HEK293 (cell line): ENCODE results near the gene CD151.
A peak's percentile ranks its signal among the peaks of the same experiment; 100 is the strongest.

Experiments used
- CTCF ChIA-PET: fragments of 350-600 bp; formaldehyde crosslinking; extraction: SDS; loops from one replicate; lab custom pipeline; 2021; ENCODE audit warnings: antibody characterized with exemption; lab: Yijun Ruan, JAX
- POLR2A ChIA-PET: fragments of 300-600 bp; formaldehyde crosslinking; extraction: SDS; loops from one replicate; lab custom pipeline; 2020; ENCODE audit warnings: antibody characterized with exemption, inconsistent platforms; lab: Yijun Ruan, JAX
- H3K27ac ChIP-seq: fragments of 200-500 bp; sonication (Bioruptor generic); 2 replicates; pipeline ENCODE4 v1.5.1; 2014; ENCODE audit warnings: low read depth, low read length, control low read depth, inconsistent platforms; ENCODE audit errors: extremely low read depth
- H3K36me3 ChIP-seq, 2 experiments: fragments of 200-500 bp in 1 of 2; sonication (Bioruptor generic) in 1 of 2; 1 replicate in 1 of 2; 2 replicates in 1 of 2; pipeline ENCODE4 v1.5.1; 2014 to 2017; ENCODE audit warnings: inconsistent platforms in 2 of 2, low read length in 2 of 2; ENCODE audit not compliant: control insufficient read depth in 2 of 2, insufficient read depth in 1 of 2
- H3K4me1 ChIP-seq: fragments of 200-500 bp; sonication (Bioruptor generic); 2 replicates; pipeline ENCODE4 v1.5.1; 2014; ENCODE audit warnings: mild to moderate bottlenecking, low read length, inconsistent platforms; ENCODE audit not compliant: control insufficient read depth, insufficient read depth
- H3K4me3 ChIP-seq: 2 replicates; pipeline ENCODE4 v1.5.1; 2011; ENCODE audit warnings: low read depth, mild to moderate bottlenecking, control low read depth, low read length, moderate library complexity
- H3K9me3 ChIP-seq: fragments of 200-500 bp; sonication (Bioruptor generic); 2 replicates; pipeline ENCODE4 v1.5.1; 2014; ENCODE audit warnings: low read depth, low read length, inconsistent platforms; ENCODE audit not compliant: control insufficient read depth, insufficient read depth
- BCL11B ChIP-seq: fragments of 450-650 bp; formaldehyde crosslinking; IDR thresholded peaks from 2 replicates; pipeline ENCODE4 v1.5.1; 2016; ENCODE audit warnings: low read depth, missing biosample characterization, missing genetic modification characterization
- GLIS1 ChIP-seq: fragments of 450-650 bp; formaldehyde crosslinking; IDR thresholded peaks from 2 replicates; pipeline ENCODE4 v1.5.1; 2016; ENCODE audit warnings: missing biosample characterization, missing genetic modification characterization
- HOXA7 ChIP-seq: sonication (generic); formaldehyde crosslinking; IDR thresholded peaks from 2 replicates; pipeline ENCODE4 v1.8.1; 2022; ENCODE audit warnings: missing genetic modification reagents, borderline replicate concordance
- INSM2 ChIP-seq: fragments of 450-650 bp; formaldehyde crosslinking; IDR thresholded peaks from 2 replicates; pipeline ENCODE4 v1.5.1; 2016; ENCODE audit warnings: missing biosample characterization, missing genetic modification characterization
- OVOL3 ChIP-seq: fragments of 450-650 bp; formaldehyde crosslinking; IDR thresholded peaks from 2 replicates; pipeline ENCODE4 v1.5.1; 2016; ENCODE audit warnings: missing biosample characterization, missing genetic modification characterization
- PRDM4 ChIP-seq: fragments of 450-650 bp; formaldehyde crosslinking; IDR thresholded peaks from 2 replicates; pipeline ENCODE4 v1.5.1; 2017; ENCODE audit warnings: missing biosample characterization, missing genetic modification characterization
- SCRT2 ChIP-seq: fragments of 450-650 bp; formaldehyde crosslinking; IDR thresholded peaks from 2 replicates; pipeline ENCODE4 v1.5.1; 2016; ENCODE audit warnings: missing biosample characterization, missing genetic modification characterization
- SP7 ChIP-seq: fragments of 450-650 bp; formaldehyde crosslinking; IDR thresholded peaks from 2 replicates; pipeline ENCODE4 v1.5.1; 2016; ENCODE audit warnings: missing biosample characterization, missing genetic modification characterization
- ZBTB44 ChIP-seq: fragments of 450-650 bp; IDR thresholded peaks from 2 replicates; pipeline ENCODE4 v1.5.1; 2018; ENCODE audit warnings: missing biosample characterization, mild to moderate bottlenecking, missing genetic modification characterization
- ZBTB49 ChIP-seq: fragments of 450-650 bp; formaldehyde crosslinking; IDR thresholded peaks from 2 replicates; pipeline ENCODE4 v1.5.1; 2016; ENCODE audit warnings: missing biosample characterization, missing genetic modification characterization, low read depth
- ZEB2 ChIP-seq: fragments of 450-650 bp; formaldehyde crosslinking; IDR thresholded peaks from 2 replicates; pipeline ENCODE4 v1.5.1; 2016; ENCODE audit warnings: missing biosample characterization, missing genetic modification characterization
- ZFHX2 ChIP-seq: fragments of 450-650 bp; formaldehyde crosslinking; conservative IDR thresholded peaks from 2 replicates; pipeline ENCODE4 v1.5.1; 2016; ENCODE audit warnings: missing biosample characterization, missing genetic modification characterization
- ZFP69B ChIP-seq: fragments of 450-650 bp; formaldehyde crosslinking; IDR thresholded peaks from 2 replicates; pipeline ENCODE4 v1.5.1; 2016; ENCODE audit warnings: missing biosample characterization, missing genetic modification characterization
- ZIC2 ChIP-seq: fragments of 450-650 bp; formaldehyde crosslinking; IDR thresholded peaks from 2 replicates; pipeline ENCODE4 v1.5.1; 2016; ENCODE audit warnings: missing biosample characterization, missing genetic modification characterization
- ZNF114 ChIP-seq: fragments of 450-650 bp; formaldehyde crosslinking; IDR thresholded peaks from 2 replicates; pipeline ENCODE4 v1.5.0; 2017; ENCODE audit warnings: missing biosample characterization, missing genetic modification characterization
- ZNF138 ChIP-seq: fragments of 450-650 bp; formaldehyde crosslinking; IDR thresholded peaks from 2 replicates; pipeline ENCODE4 v1.5.1; 2016; ENCODE audit warnings: missing biosample characterization, missing genetic modification characterization, borderline replicate concordance
- ZNF26 ChIP-seq: fragments of 450-650 bp; formaldehyde crosslinking; IDR thresholded peaks from 2 replicates; pipeline ENCODE4 v1.5.1; 2016; ENCODE audit warnings: missing biosample characterization, missing genetic modification characterization
- ZNF488 ChIP-seq: fragments of 450-650 bp; formaldehyde crosslinking; IDR thresholded peaks from 2 replicates; pipeline ENCODE4 v1.5.1; 2016; ENCODE audit warnings: missing biosample characterization, missing genetic modification characterization
- ZNF660 ChIP-seq: fragments of 450-650 bp; IDR thresholded peaks from 2 replicates; pipeline ENCODE4 v1.5.1; 2018; ENCODE audit warnings: missing biosample characterization, mild to moderate bottlenecking, missing genetic modification characterization
- ZNF664 ChIP-seq: fragments of 450-650 bp; formaldehyde crosslinking; IDR thresholded peaks from 2 replicates; pipeline ENCODE4 v1.5.1; 2016; ENCODE audit warnings: missing biosample characterization, missing genetic modification characterization
- ZNF670 ChIP-seq: fragments of 450-650 bp; formaldehyde crosslinking; IDR thresholded peaks from 2 replicates; pipeline ENCODE4 v1.5.1; 2016; ENCODE audit warnings: missing biosample characterization, missing genetic modification characterization, low read depth
- TF ChIP-seq, protein P1 (sequence below): fragments of 450-650 bp; formaldehyde crosslinking; IDR thresholded peaks from 2 replicates; pipeline ENCODE4 v1.5.1; 2017; ENCODE audit warnings: missing biosample characterization, missing genetic modification characterization

Gene CD151

GRCh38 chr11:800473-800872, 32.3 kb upstream of the CD151 start:
- Histone ChIP-seq H3K4me3 (no peak overlapping the region), H3K4me1 (peaks cover 6% of the 10 kb centered on the region), H3K9me3 (no peaks in the 10 kb centered on the region), H3K27ac (no peak overlapping the region), H3K36me3 (peaks cover 0 to 54% of the 10 kb centered on the region in 2 experiments; a peak in 1 of 3 replicates)
- CTCF ChIA-PET, result no interaction called here
- TF ChIP-seq ZNF26 (tag by site-specific recombination), result no peak
- TF ChIP-seq, protein P1, sequence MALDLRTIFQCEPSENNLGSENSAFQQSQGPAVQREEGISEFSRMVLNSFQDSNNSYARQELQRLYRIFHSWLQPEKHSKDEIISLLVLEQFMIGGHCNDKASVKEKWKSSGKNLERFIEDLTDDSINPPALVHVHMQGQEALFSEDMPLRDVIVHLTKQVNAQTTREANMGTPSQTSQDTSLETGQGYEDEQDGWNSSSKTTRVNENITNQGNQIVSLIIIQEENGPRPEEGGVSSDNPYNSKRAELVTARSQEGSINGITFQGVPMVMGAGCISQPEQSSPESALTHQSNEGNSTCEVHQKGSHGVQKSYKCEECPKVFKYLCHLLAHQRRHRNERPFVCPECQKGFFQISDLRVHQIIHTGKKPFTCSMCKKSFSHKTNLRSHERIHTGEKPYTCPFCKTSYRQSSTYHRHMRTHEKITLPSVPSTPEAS (tag by site-specific recombination), result no peak
- TF ChIP-seq ZNF660, result no peak
- TF ChIP-seq ZNF488, result no peak
- POLR2A ChIA-PET, result interaction anchor here (0.5 to 1.5 kb wide), 3 partner anchors 17 to 23 kb away, joined by 3 to 8 read pairs (median 3); partner anchors contain the start of gene GATD1

GRCh38 chr11:801097-801780, 31.5 kb upstream of the CD151 start:
- Histone ChIP-seq H3K9me3 (no peaks in the 10 kb centered on the region), H3K4me1 (peaks cover 2% of the 10 kb centered on the region; the same call in 1 of the 2 replicates), H3K4me3 (no peak overlapping the region), H3K27ac (no peak overlapping the region), H3K36me3 (peaks cover 0 to 54% of the 10 kb centered on the region in 2 experiments; a peak in 1 of 3 replicates)
- ChIA-PET POLR2A (interaction anchor here (0.5 to 1.1 kb wide), 3 partner anchors 18 to 265 kb away, joined by 3 to 8 read pairs (median 3); partner anchors contain the start of gene GATD1), CTCF (no interaction called here)
- TF ChIP-seq ZBTB49 (tag by site-specific recombination) (no peak), ZNF670 (tag by site-specific recombination) (no peak), PRDM4 (tag by site-specific recombination) (no peak), ZFP69B (tag by site-specific recombination) (no peak), ZNF114 (tag by site-specific recombination) (no peak), BCL11B (0 out of 2 replicates have a peak, but pooled peaks have one; percentile 30), ZNF664 (tag by site-specific recombination) (no peak), ZBTB44 (tag by site-specific recombination) (no peak), OVOL3 (tag by site-specific recombination) (no peak), GLIS1 (tag by site-specific recombination) (peak; percentile 81), ZNF138 (tag by site-specific recombination) (no peak), ZFHX2 (tag by site-specific recombination) (no peak), HOXA7 (CRISPR knock-in tag) (no peak), INSM2 (no peak), SCRT2 (tag by site-specific recombination) (peak; percentile 7), SP7 (no peak), ZEB2 (tag by site-specific recombination) (0 out of 2 replicates have a peak, but pooled peaks have one; percentile 37), ZIC2 (peak; percentile 71; the same call in 1 of the 2 replicates)
